GM20431 (cell line): ENCODE results near the gene LATS2.

Experiments used
- in situ Hi-C: fragments of 300-500 bp; cut with MseI, MboI; formaldehyde crosslinking; loops from one replicate; pipeline ENCODE4 v1.15.0; 2020; ENCODE audit warnings: low sequenced_read_pairs; ENCODE audit not compliant: unreplicated experiment

LATS2 gene

GRCh38 chr13:21020581-21020980, 40.8 kb downstream of the LATS2 start:
- in situ Hi-C loops: no loop called here

DNA sequence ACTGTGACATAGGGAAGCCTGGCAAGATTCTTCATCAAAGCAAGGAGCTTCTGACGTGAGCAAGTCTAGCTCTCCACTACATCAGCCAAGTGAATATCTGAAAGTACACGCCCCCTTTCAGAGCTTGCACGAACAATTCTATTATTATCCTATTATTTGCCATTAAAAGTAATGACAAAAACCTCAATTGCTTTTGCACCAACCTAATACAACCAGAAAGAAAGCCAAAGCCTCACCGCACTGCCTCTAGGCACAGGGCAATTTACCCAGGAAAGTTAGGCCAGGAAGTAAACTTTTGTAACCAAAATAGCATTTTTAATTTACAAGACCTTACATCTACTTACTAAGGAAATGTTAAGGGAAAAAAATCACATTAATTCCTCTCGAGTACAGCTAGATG, 41.2 kb downstream of the LATS2 start:
- in situ Hi-C loops: no loop called here

- in situ Hi-C loops: no loop called here
These were observed 43.2 kb downstream of the LATS2 start for GRCh38 chr13:21018220-21018619.

DNA sequence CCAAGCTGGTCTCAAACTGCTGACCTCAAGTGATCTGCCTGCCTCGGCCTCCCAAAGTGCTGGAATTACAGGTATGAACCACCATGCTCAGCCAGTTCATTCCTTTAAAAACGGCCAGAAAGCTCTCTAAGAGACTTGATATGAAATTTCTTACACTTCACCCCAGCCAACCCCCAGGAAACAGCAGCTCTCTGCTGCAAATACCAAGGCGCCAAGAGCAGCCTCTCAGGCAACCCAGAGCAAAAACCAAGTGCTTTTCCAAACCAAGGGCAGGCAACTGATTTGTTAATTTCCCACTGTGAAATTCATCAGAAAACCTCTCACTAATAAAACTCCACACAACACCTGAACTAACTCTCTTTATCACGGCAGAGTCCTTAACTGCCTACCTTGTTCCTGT, 44.9 kb downstream of the LATS2 start:
- in situ Hi-C loops: no loop called here

DNA sequence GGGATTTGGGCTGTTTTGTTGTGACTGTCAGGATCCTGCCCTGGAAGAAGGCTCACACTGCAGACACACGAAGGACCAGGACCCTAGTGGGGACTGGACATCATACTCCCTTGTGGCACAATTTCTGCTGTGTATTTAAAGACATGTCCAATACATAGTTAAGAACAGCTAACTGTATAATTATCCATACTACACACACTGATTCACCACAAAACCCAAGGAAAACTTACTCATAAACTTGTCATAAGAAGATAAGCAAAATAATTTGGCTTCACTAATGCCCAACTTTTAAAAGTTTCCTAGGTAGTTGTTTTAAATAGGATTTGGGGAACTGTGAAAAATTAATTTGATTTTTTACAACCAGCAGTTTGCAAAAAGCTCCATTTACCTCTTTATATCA, 46.1 kb downstream of the LATS2 start:
- in situ Hi-C loops: no loop called here

GRCh38 chr13:21014502-21015170, 46.8 kb downstream of the LATS2 start:
- in situ Hi-C loops: no loop called here

- in situ Hi-C loops: no loop called here
These were observed 47.3 kb downstream of the LATS2 start for GRCh38 chr13:21014139-21014501.

GRCh38 chr13:21013682-21014038, 47.7 kb downstream of the LATS2 start:
- in situ Hi-C loops: no loop called here

GRCh38 chr13:21012841-21013681, 48.3 kb downstream of the LATS2 start:
- in situ Hi-C loops: no loop called here

DNA sequence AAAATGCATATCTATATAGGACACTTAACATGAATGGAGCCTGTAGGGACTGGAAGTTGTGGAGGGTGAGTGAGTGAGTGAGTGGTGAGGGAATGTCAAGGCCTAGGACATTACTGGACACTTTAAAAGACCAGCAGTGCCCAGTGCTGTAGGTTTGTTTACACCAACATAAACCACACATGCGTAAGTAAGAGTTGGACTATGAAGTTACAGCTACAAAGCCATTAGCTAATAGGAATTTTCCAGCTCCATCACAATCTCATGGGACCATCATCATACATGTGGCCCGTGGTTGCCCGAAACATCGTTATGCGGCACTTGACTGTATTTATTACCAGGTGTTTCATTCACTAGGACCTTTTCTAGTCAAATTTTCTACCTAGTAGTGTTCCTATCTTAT, 49.2 kb downstream of the LATS2 start:
- in situ Hi-C loops: no loop called here

GRCh38 chr13:21011378-21011777, 50.0 kb downstream of the LATS2 start:
- in situ Hi-C loops: no loop called here

- in situ Hi-C loops: no loop called here
These were observed 50.8 kb downstream of the LATS2 start for GRCh38 chr13:21010621-21011020.

- in situ Hi-C loops: no loop called here
These were observed 52.4 kb downstream of the LATS2 start for GRCh38 chr13:21009036-21009435.

GRCh38 chr13:21008026-21008425, 53.4 kb downstream of the LATS2 start:
- in situ Hi-C loops: no loop called here

GRCh38 chr13:21006141-21007005, 55.0 kb downstream of the LATS2 start:
- in situ Hi-C loops: no loop called here

GRCh38 chr13:21005193-21005592, 56.2 kb downstream of the LATS2 start:
- in situ Hi-C loops: no loop called here

DNA sequence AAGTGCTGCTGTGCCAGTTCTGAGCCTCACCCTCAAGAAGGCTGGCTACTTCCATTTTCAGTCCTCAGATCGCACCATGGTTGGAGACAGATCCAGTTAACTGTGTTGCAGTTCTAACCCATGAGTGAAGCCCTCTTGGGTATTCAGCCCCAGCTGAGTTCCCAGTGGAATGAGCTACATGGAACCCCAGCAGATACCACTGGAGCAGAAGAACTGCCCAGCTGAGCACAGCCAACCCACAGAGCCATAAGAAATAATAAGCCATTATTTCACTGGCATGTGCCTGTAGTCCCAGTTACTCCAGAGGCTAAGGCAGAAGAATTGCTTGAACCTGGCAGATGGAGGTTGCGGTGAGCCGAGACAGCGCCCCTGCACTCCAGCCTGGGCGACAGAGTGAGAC, 59.9 kb downstream of the LATS2 start:
- in situ Hi-C loops: no loop called here

GRCh38 chr13:21000647-21001046, 60.7 kb downstream of the LATS2 start:
- in situ Hi-C loops: no loop called here

DNA sequence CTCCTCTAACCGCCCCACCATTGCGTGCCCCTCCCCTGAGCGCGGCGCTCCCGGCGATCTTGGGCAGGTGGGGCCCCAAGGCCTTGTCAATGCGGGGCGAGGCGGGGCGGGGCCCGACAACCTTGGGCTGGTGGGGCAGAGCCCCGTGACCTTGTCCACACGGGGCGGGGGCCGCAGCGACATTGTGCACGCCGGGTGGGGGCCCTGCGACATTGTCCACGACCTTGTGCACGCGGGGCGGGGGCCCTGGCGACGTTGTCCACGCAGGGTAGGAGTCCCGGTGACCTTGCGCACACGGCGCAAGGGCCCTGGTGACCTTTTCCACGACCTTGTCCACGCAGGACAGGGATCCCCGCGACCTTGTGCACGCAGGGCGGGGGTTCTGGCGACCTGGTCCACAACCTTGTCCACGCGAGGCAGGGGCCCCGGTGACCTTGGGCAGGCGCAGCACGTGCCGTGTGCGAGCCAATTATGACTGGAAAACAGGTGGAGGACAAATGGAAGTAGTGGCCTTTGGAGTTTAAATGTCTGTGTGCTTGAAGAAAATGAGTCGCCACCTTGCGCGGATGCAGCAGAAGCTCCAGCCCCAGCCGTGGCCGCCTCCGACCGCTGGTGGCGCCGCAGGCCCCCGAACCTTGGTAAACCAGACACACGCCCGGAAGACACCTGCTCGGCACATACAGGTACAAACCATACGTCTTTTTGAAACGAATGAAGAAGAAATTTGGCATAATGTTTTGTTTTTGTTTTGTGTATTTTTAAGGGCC, 62.6 kb downstream of the LATS2 start:
- in situ Hi-C loops: no loop called here
